Renal pelvis (tissue), 12 donors: ENCODE measurements around the gene VPS39. TPM values are rescaled to one million over a fixed set of nuclear protein-coding genes. Genes with fewer than 3 reads are reported as not detected.
A peak's percentile ranks its signal among the peaks of the same experiment; 100 is the strongest.
"Not testable (repeated sequence)": the region's sequence is repeated elsewhere in the genome, so short reads cannot be mapped to it uniquely, and the experiment has no call there.

Source experiments
- DNase-seq: peaks from one replicate; pipeline ENCODE4 v3.0.0-alpha.2; 2013
- long read RNA-seq, 16 experiments: transcript quantifications; one replicate each; lab custom pipeline, GENCODE V29; 2026
- polyA plus RNA-seq, 3 donors: library from polyadenylated mRNA; unstranded; fragments of 120-200 nt; gene quantifications; one replicate each; pipeline ENCODE4 v1.2.1, GENCODE V29; 2013; ENCODE audit not compliant: insufficient read length in 3 of 3

Gene VPS39, protein sequence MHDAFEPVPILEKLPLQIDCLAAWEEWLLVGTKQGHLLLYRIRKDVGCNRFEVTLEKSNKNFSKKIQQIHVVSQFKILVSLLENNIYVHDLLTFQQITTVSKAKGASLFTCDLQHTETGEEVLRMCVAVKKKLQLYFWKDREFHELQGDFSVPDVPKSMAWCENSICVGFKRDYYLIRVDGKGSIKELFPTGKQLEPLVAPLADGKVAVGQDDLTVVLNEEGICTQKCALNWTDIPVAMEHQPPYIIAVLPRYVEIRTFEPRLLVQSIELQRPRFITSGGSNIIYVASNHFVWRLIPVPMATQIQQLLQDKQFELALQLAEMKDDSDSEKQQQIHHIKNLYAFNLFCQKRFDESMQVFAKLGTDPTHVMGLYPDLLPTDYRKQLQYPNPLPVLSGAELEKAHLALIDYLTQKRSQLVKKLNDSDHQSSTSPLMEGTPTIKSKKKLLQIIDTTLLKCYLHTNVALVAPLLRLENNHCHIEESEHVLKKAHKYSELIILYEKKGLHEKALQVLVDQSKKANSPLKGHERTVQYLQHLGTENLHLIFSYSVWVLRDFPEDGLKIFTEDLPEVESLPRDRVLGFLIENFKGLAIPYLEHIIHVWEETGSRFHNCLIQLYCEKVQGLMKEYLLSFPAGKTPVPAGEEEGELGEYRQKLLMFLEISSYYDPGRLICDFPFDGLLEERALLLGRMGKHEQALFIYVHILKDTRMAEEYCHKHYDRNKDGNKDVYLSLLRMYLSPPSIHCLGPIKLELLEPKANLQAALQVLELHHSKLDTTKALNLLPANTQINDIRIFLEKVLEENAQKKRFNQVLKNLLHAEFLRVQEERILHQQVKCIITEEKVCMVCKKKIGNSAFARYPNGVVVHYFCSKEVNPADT
- 10 to 100 TPM; 58.1 to 88.5 (median 83.8) TPM for polyA plus RNA-seq
- long read RNA-seq, donor 1, full-length matches to known transcripts: 31 of 36 reads
- long read RNA-seq, donor 1, partial matches to known transcripts: 5 of 36 reads
- long read RNA-seq, donor 1, other reads (novel, unspliced or antisense): 0 of 36 reads
- long read RNA-seq, donor 2, full-length matches to known transcripts: 36 of 36 reads
- long read RNA-seq, donor 2, partial matches to known transcripts: 0 of 36 reads
- long read RNA-seq, donor 2, other reads (novel, unspliced or antisense): 0 of 36 reads
- long read RNA-seq, donor 3, full-length matches to known transcripts: 29 of 40 reads
- long read RNA-seq, donor 3, partial matches to known transcripts: 11 of 40 reads
- long read RNA-seq, donor 3, other reads (novel, unspliced or antisense): 0 of 40 reads
- long read RNA-seq, donor 4, full-length matches to known transcripts: 42 of 42 reads
- long read RNA-seq, donor 4, partial matches to known transcripts: 0 of 42 reads
- long read RNA-seq, donor 4, other reads (novel, unspliced or antisense): 0 of 42 reads
- long read RNA-seq, donor 5, full-length matches to known transcripts: 14 of 14 reads
- long read RNA-seq, donor 5, partial matches to known transcripts: 0 of 14 reads
- long read RNA-seq, donor 5, other reads (novel, unspliced or antisense): 0 of 14 reads
- long read RNA-seq, donor 6, full-length matches to known transcripts: 39 of 39 reads
- long read RNA-seq, donor 6, partial matches to known transcripts: 0 of 39 reads
- long read RNA-seq, donor 6, other reads (novel, unspliced or antisense): 0 of 39 reads
- long read RNA-seq, donor 7, full-length matches to known transcripts: 39 of 39 reads
- long read RNA-seq, donor 7, partial matches to known transcripts: 0 of 39 reads
- long read RNA-seq, donor 7, other reads (novel, unspliced or antisense): 0 of 39 reads
- long read RNA-seq, donor 8, transcript VPS39-214 (1 exons, 2,835 nt): major isoform, 14 of 15 reads
- long read RNA-seq, donor 8, partial matches to known transcripts: 0 of 15 reads
- long read RNA-seq, donor 8, other reads (novel, unspliced or antisense): 0 of 15 reads
- long read RNA-seq, donor 9, full-length matches to known transcripts: 42 of 53 reads
- long read RNA-seq, donor 9, partial matches to known transcripts: 11 of 53 reads
- long read RNA-seq, donor 9, other reads (novel, unspliced or antisense): 0 of 53 reads
- long read RNA-seq, donor 10, full-length matches to known transcripts: 40 of 49 reads
- long read RNA-seq, donor 10, partial matches to known transcripts: 9 of 49 reads
- long read RNA-seq, donor 10, other reads (novel, unspliced or antisense): 0 of 49 reads
- long read RNA-seq, donor 11, full-length matches to known transcripts: 21 of 21 reads
- long read RNA-seq, donor 11, partial matches to known transcripts: 0 of 21 reads
- long read RNA-seq, donor 11, other reads (novel, unspliced or antisense): 0 of 21 reads
- long read RNA-seq, donor 12, full-length matches to known transcripts: 41 of 52 reads
- long read RNA-seq, donor 12, partial matches to known transcripts: 11 of 52 reads
- long read RNA-seq, donor 12, other reads (novel, unspliced or antisense): 0 of 52 reads
- long read RNA-seq, donor 13, full-length matches to known transcripts: 29 of 29 reads
- long read RNA-seq, donor 13, partial matches to known transcripts: 0 of 29 reads
- long read RNA-seq, donor 13, other reads (novel, unspliced or antisense): 0 of 29 reads
- long read RNA-seq, donor 14: 0 reads
- long read RNA-seq, donor 15: 0 reads
- long read RNA-seq, donor 16, full-length matches to known transcripts: 46 of 57 reads
- long read RNA-seq, donor 16, partial matches to known transcripts: 11 of 57 reads
- long read RNA-seq, donor 16, other reads (novel, unspliced or antisense): 0 of 57 reads

GRCh38 chr15:42207674-42208579, at the start of gene VPS39:
VPS39 (minus strand) TSS chr15:42208304; CDS start chr15:42208153, 151 bp downstream.
- DNase-seq: peak; percentile 88

DNA sequence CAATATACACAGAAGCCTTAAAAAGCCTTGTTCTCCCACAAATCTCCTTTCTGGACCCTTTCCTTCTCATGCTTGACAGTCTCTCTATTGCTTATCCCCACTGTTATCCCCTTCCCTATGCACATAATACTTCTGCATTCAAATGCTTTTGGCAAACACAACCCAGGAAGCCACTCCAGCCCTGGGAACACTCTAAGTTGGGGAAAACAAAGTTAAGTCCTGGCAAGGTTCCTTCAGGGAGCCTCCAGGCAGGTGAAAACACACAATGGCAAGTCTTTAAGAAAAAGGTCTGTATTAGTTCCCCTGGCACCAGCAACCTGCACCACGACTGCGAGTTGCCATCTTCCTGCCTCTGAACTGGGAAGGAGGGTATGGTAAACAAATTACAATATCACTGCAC, 45.2 kb upstream of the VPS39 start:
- DNase-seq: no peak

DNA sequence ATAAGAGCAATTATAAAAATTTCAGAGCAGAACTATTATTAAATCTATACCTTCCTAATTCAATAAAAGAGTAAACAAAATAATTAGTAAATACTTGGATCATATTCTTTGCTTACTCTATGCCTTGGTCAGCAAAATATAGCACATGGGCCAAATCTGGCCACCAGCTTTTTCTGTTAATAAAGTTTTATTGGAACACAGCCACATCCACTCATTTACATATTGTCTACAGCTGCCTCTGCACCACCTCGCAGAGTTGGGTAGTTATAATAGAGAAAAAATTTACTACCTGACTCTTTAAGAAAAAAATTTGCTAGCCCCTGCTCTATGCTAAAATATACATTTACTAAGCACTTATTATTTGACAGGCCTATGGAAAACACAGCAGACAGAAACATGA, 32.7 kb upstream of the VPS39 start:
- DNase-seq: no peak

- no peak for DNase-seq
These were observed 31.6 kb upstream of the VPS39 start for GRCh38 chr15:42239528-42240182.

- DNase-seq: no peak
These were observed 25.0 kb upstream of the VPS39 start for GRCh38 chr15:42233107-42233506.

DNA sequence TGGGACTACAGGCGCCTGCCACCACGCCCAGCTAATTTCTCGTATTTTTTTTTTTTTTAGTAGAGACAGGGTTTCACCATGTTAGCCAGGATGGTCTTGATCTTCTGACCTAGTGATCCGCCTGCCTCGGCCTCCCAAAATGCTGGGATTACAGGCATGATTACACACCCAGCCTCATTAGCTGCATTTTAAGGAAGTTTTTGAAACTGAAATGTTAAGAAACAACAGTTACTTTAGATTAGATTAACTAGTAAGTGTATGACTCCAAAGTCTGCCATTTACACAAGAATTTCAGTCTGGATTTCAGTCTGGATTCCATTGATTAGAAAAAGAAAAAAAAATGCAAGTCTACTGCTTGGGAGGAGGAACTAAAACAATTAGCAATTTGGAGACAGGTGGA, 24.5 kb upstream of the VPS39 start:
- no peak for DNase-seq

DNA sequence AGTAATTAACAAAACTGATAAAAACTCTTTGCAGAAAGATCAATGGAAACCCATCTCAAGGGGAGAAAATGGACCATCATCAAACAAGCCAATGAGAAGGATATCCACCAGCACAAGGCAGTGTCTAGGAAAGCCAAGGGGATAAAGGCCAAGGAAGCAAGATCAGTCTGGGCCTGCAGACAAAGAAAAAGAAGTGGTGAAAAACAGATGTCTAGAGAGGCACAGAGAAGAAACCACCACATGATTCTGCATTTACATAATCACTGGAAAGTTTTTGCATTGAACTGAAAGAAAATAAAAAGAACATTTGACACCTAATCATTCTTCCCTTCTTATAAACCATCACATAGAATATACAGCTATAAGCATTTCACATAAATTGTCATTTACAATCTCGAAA, 23.0 kb upstream of the VPS39 start:
- DNase-seq: no peak

GRCh38 chr15:42228981-42229380, 20.9 kb upstream of the VPS39 start:
- not testable (repeated sequence) for DNase-seq

GRCh38 chr15:42228036-42228435, 19.9 kb upstream of the VPS39 start:
- no peak for DNase-seq

DNA sequence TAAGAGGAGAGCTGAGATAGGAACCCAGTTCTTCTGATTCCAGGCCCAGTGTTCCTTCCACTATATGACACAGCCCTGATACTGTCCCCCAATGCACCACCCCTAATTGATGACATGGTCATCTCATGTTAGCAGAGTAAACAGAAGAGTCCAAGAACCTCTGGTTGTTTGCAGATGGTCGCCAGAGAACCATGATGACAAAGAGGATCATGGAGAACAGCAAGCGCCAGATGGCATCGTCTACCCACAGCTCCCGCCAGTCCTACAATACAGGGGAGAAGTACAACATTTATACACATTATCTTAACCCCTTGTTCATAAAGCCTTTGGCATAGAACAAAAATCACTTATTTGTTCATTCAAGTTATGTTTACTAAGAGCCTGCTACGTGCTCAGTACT, 18.5 kb upstream of the VPS39 start:
- no peak for DNase-seq

GRCh38 chr15:42220216-42220615, 12.1 kb upstream of the VPS39 start:
- no peak for DNase-seq

- DNase-seq: no peak
These were observed 11.0 kb upstream of the VPS39 start for GRCh38 chr15:42218953-42219592.

- DNase-seq: no peak
These were observed 9.5 kb upstream of the VPS39 start for GRCh38 chr15:42217568-42217967.

- no peak for DNase-seq
These were observed 8.1 kb upstream of the VPS39 start for GRCh38 chr15:42215913-42216829.

DNA sequence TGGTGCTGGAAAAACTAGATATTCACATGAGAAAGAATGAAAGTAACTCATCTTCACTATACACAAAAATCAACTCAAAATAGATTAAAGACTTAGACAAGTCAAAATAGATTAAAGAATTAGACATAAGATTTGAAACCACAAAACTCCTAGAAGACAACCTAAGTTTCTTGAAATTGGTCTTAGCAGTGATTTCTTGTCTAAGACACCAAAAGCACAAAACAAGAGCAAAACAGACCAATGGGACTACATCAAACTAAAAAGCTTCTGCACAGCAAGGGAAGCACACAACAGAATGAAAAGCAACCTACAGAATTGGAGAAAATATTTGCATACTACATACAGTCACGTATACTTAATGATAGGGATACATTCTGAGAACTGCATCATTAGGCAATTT, 6.5 kb upstream of the VPS39 start:
- no peak for DNase-seq
